IMR-90 (cell line): ENCODE measurements around the gene CD101. TPM values are rescaled to one million over a fixed set of nuclear protein-coding genes. Genes with fewer than 3 reads are reported as not detected.

Source experiments
- ATAC-seq: fragments of 200-7000 bp; cut with Tn5 transposase; 2 replicates; pipeline ENCODE4 v1.9.1; 2020; ENCODE audit warnings: low read depth, mild to moderate bottlenecking, moderate library complexity
- BruUV-seq: library from RNA; stranded (reverse); fragments of 400-500 nt; replicated peaks from 2 replicates; lab custom pipeline; 2021; lab: Mats Ljungman, UMichigan
- CTCF ChIA-PET: fragments of 300-600 bp; formaldehyde crosslinking; extraction: SDS; loops from one replicate; lab custom pipeline; 2021; ENCODE audit warnings: antibody characterized with exemption; lab: Yijun Ruan, JAX
- POLR2A ChIA-PET: fragments of 300-600 bp; sonication (Branson Sonifier 250); formaldehyde crosslinking; loops from one replicate; lab custom pipeline; 2022; ENCODE audit warnings: antibody characterized with exemption; ENCODE audit not compliant: unreplicated experiment; lab: Charles Lee
- DNase-seq: peaks from one replicate; pipeline ENCODE4 v3.0.0; 2013
- H2AFZ ChIP-seq: replicated peaks from 2 replicates; pipeline ENCODE3; 2013; ENCODE audit warnings: low read length, mild to moderate bottlenecking; ENCODE audit not compliant: poor library complexity
- H2AK5ac ChIP-seq: 2 replicates; pipeline ENCODE4 v1.6.1; 2013; ENCODE audit warnings: low read depth, low read length, inconsistent platforms
- H2AK9ac ChIP-seq: replicated peaks from 2 replicates; pipeline ENCODE3; 2013; ENCODE audit warnings: mild to moderate bottlenecking, low read depth, low read length, moderate library complexity; ENCODE audit not compliant: poor library complexity
- H2BK120ac ChIP-seq: 2 replicates; pipeline ENCODE4 v1.6.1; 2013; ENCODE audit warnings: low read depth, low read length, inconsistent platforms
- H2BK15ac ChIP-seq: 3 replicates; pipeline ENCODE4 v1.6.1; 2013; ENCODE audit warnings: low read depth, low read length, inconsistent platforms
- H2BK20ac ChIP-seq: 2 replicates; pipeline ENCODE4 v1.6.1; 2013; ENCODE audit warnings: low read depth, mild to moderate bottlenecking, inconsistent platforms, low read length, moderate library complexity
- H2BK5ac ChIP-seq: 2 replicates; pipeline ENCODE4 v1.6.1; 2013; ENCODE audit warnings: mild to moderate bottlenecking, low read depth, low read length, inconsistent platforms; ENCODE audit not compliant: poor library complexity, severe bottlenecking
- H3K14ac ChIP-seq: replicated peaks from 2 replicates; pipeline ENCODE4 v1.6.1; 2013; ENCODE audit warnings: low read depth, low read length, inconsistent platforms
- H3K18ac ChIP-seq: 2 replicates; pipeline ENCODE4 v1.6.1; 2013; ENCODE audit warnings: low read depth, low read length, control low read depth
- H3K23ac ChIP-seq: 2 replicates; pipeline ENCODE4 v1.6.1; 2013; ENCODE audit warnings: low read depth, low read length, inconsistent platforms
- H3K27ac ChIP-seq: 2 replicates; pipeline ENCODE4 v1.5.1; 2013; ENCODE audit warnings: mild to moderate bottlenecking, control low read depth, low read length; ENCODE audit not compliant: insufficient read depth
- H3K27me3 ChIP-seq: 2 replicates; pipeline ENCODE4 v1.6.1; 2013; ENCODE audit warnings: low read length; ENCODE audit not compliant: control insufficient read depth, insufficient read depth
- H3K36me3 ChIP-seq: 2 replicates; pipeline ENCODE4 v1.6.1; 2013; ENCODE audit warnings: low read length, mixed read lengths; ENCODE audit not compliant: control insufficient read depth, insufficient read depth
- H3K4ac ChIP-seq: 2 replicates; pipeline ENCODE4 v1.6.1; 2013; ENCODE audit warnings: low read depth, low read length, inconsistent platforms
- H3K4me1 ChIP-seq: 2 replicates; pipeline ENCODE4 v1.6.1; 2013; ENCODE audit warnings: low read length, mixed read lengths; ENCODE audit not compliant: control insufficient read depth, insufficient read depth
- H3K4me2 ChIP-seq: 2 replicates; pipeline ENCODE4 v1.6.1; 2013; ENCODE audit warnings: low read depth, mild to moderate bottlenecking, control low read depth, low read length, moderate library complexity
- H3K4me3 ChIP-seq: 2 replicates; pipeline ENCODE4 v1.5.1; 2013; ENCODE audit warnings: low read depth, mild to moderate bottlenecking, control low read depth, low read length, moderate library complexity; ENCODE audit not compliant: insufficient read depth
- H3K56ac ChIP-seq: 2 replicates; pipeline ENCODE4 v1.6.1; 2013; ENCODE audit warnings: low read length, inconsistent platforms; ENCODE audit not compliant: insufficient read depth; ENCODE audit errors: extremely low read depth
- H3K79me1 ChIP-seq, 2 experiments: 2 replicates each; pipeline ENCODE4 v1.6.1; 2013; ENCODE audit warnings: low read length in 2 of 2, inconsistent platforms in 1 of 2, low read depth in 1 of 2
- H3K9ac ChIP-seq: 2 replicates; pipeline ENCODE4 v1.6.1; 2013; ENCODE audit warnings: low read depth, low read length, control low read depth
- H3K9me1 ChIP-seq: 2 replicates; pipeline ENCODE4 v1.6.1; 2013; ENCODE audit warnings: low read length, inconsistent platforms; ENCODE audit not compliant: insufficient read depth
- H3K9me3 ChIP-seq: 2 replicates; pipeline ENCODE4 v1.6.1; 2013; ENCODE audit warnings: low read length; ENCODE audit not compliant: control insufficient read depth, insufficient read depth
- H4K20me1 ChIP-seq: 2 replicates; pipeline ENCODE4 v1.6.1; 2013; ENCODE audit warnings: low read length, inconsistent platforms; ENCODE audit not compliant: insufficient read depth
- H4K5ac ChIP-seq: 2 replicates; pipeline ENCODE4 v1.6.1; 2013; ENCODE audit warnings: mild to moderate bottlenecking, low read depth, low read length, control low read depth
- H4K8ac ChIP-seq, 2 experiments: 2 replicates each; pipeline ENCODE4 v1.6.1; 2013; ENCODE audit warnings: low read depth in 2 of 2, low read length in 2 of 2, control low read depth in 1 of 2, inconsistent platforms in 1 of 2
- H4K91ac ChIP-seq: 2 replicates; pipeline ENCODE4 v1.6.1; 2013; ENCODE audit warnings: low read depth, low read length, inconsistent platforms; ENCODE audit not compliant: insufficient read depth
- MAZ ChIP-seq: IDR thresholded peaks from 2 replicates; pipeline ENCODE4 v1.6.1; 2012; ENCODE audit warnings: low read depth, mild to moderate bottlenecking, low read length, improper control_type of control experiment, moderate library complexity, borderline replicate concordance
- RCOR1 ChIP-seq: IDR thresholded peaks from 2 replicates; pipeline ENCODE4 v1.6.1; 2012; ENCODE audit warnings: mild to moderate bottlenecking, low read length, improper control_type of control experiment; ENCODE audit not compliant: insufficient replicate concordance
- WGBS, 2 experiments: methylation state at CpG; one replicate each; pipeline versions ENCODE4 v1.1.5 to v1.1.7; 2013; ENCODE audit warnings: missing lambda C conversion rate in 2 of 2; ENCODE audit not compliant: insufficient read length in 1 of 2; ENCODE audit errors: extremely low coverage in 2 of 2; 5-methylcytosine and 5-hydroxymethylcytosine counted together
- dilution Hi-C: fragments of 300-500 bp; cut with HindIII; formaldehyde crosslinking; loops from one replicate; pipeline ENCODE4 v1.14.3; 2018; ENCODE audit warnings: low sequenced_read_pairs; ENCODE audit not compliant: unreplicated experiment
- in situ Hi-C: fragments of 300-500 bp; cut with MboI; formaldehyde crosslinking; loops from 3 replicates; pipeline ENCODE4 v1.14.3; 2019; ENCODE audit warnings: low sequenced_read_pairs, inconsistent platforms, mixed read lengths
- intact Hi-C: fragments of 100-400 bp; cut with micrococcal nuclease; formaldehyde crosslinking; loops from 2 replicates; pipeline ENCODE4 v1.10.0; 2022
- polyA plus RNA-seq, 3 experiments: library from polyadenylated mRNA; depleted of rRNA; stranded (reverse); fragments of >200 nt; gene quantifications; 2 replicates each; pipeline ENCODE4 v1.2.3, GENCODE V29; 2012; ENCODE audit warnings: low replicate concordance in 1 of 3
- total RNA-seq: library from RNA; depleted of rRNA; stranded (reverse); fragments of >200 nt; gene quantifications from 2 replicates; pipeline ENCODE4 v1.2.3, GENCODE V29; 2012

Gene CD101
- total and polyA plus RNA-seq, 2 of the 4 experiments (the other 2 are of a cell fraction): not detected

DNA sequence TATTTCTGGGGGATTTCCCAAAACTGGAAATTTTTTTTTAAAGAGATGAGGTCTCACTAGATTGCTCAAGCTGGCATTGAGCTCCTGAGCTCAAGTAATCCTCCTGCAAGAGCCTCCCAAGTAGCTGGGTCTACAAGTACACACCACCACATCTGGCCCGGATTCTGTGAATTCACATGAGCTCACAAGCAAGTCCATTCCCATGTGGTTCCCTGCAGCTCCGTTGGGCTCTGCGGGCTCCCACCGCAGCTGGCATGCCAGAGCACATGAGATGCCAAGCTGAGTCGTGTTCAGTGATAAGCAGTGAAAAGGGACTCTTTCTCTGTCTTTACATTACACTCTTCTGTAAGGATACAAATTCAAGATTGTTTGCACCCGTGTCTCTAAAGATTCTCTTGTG, 36.7 kb downstream of the CD101 start:
- Histone ChIP-seq H4K8ac (no peak overlapping the region), H3K4me3 (no peak overlapping the region), H3K4ac (no peak overlapping the region), H2BK20ac (no peak overlapping the region), H3K4me1 (no peaks in the 10 kb centered on the region), H2BK15ac (no peak overlapping the region), H3K14ac (no peak overlapping the region), H2AK9ac (no peak overlapping the region), H3K9ac (no peak overlapping the region), H2AK5ac (no peak overlapping the region), H3K79me1 (no peaks in the 10 kb centered on the region), H4K20me1 (no peaks in the 10 kb centered on the region), H3K9me3 (no peaks in the 10 kb centered on the region), H3K27ac (no peak overlapping the region), H4K5ac (no peak overlapping the region), H2BK120ac (no peak overlapping the region), H3K36me3 (no peaks in the 10 kb centered on the region), H2BK5ac (no peak overlapping the region), H4K91ac (no peak overlapping the region), H3K27me3 (peaks cover 2% of the 10 kb centered on the region; the same call in 1 of the 2 replicates), H3K23ac (no peak overlapping the region), H3K9me1 (no peaks in the 10 kb centered on the region), H2AFZ (no peak overlapping the region), H3K56ac (no peak overlapping the region), H3K4me2 (no peak overlapping the region), H3K18ac (no peak overlapping the region)
- no peak for ATAC-seq
- in situ Hi-C loops: no loop called here
- ChIA-PET CTCF (interaction anchor here (0.6 to 0.7 kb wide), 2 partner anchors 16 to 301 kb away, joined by 3 read pairs; no protein-coding TSS in a partner anchor), POLR2A (no interaction called here)
- no peak for TF ChIP-seq MAZ
- no peak for TF ChIP-seq RCOR1
- no peak for DNase-seq
- no CpG with 5 or more reads among the region's 6 CpGs for WGBS, 2 experiments
- BruUV-seq: no TSS peak
- intact Hi-C loops: no loop called here
- dilution Hi-C loops: no loop called here
